Tibial artery (tissue), 4 donors: ENCODE results near the gene KRTAP5-8.
"Not testable (repeated sequence)": the region's sequence is repeated elsewhere in the genome, so short reads cannot be mapped to it uniquely, and the experiment has no call there.

ENCODE experiments used
- DNase-seq, 2 donors: peaks; one replicate each; pipeline ENCODE4 v3.0.0-alpha.2; 2019
- H3K27ac ChIP-seq, 2 donors: fragments of 200-600 bp; sonication (generic) in 1 of 2; 1 replicate in 1 of 2; 2 replicates in 1 of 2; pipeline ENCODE4 v1.5.1; 2018 to 2019; ENCODE audit warnings: mild to moderate bottlenecking in 1 of 2
- H3K27me3 ChIP-seq, 2 donors: fragments of 200-600 bp; sonication (generic) in 1 of 2; one replicate each; pipeline versions ENCODE4 v1.5.1 to v1.6.0; 2016 to 2019
- H3K36me3 ChIP-seq, 3 donors: fragments of 200-600 bp; sonication (generic) in 2 of 3; one replicate each; pipeline ENCODE4 v1.5.1; 2016 to 2019; ENCODE audit warnings: mild to moderate bottlenecking in 2 of 3
- H3K4me1 ChIP-seq, 4 donors: fragments of 200-600 bp; sonication (generic) in 2 of 4; 1 replicate in 3 of 4; 2 replicates in 1 of 4; pipeline ENCODE4 v1.5.1; 2016 to 2019
- H3K4me3 ChIP-seq, 2 donors: fragments of 200-600 bp; sonication (generic) in 1 of 2; 1 replicate in 1 of 2; 2 replicates in 1 of 2; pipeline ENCODE4 v1.5.1; 2018 to 2019; ENCODE audit warnings: mild to moderate bottlenecking in 2 of 2
- H3K9me3 ChIP-seq, 3 donors: fragments of 200-600 bp; sonication (generic) in 1 of 3; one replicate each; pipeline ENCODE4 v1.5.1; 2016 to 2019
- intact Hi-C: fragments of 100-400 bp; cut with DNase I; formaldehyde crosslinking; loops from one replicate; pipeline ENCODE4 v1.15.0; 2023; ENCODE audit warnings: low total_unique reads
- TF ChIP-seq, protein P1 (sequence below), 2 experiments: fragments of 200-600 bp in 1 of 2; fragments of 450-650 bp in 1 of 2; IDR thresholded peaks; one replicate each; pipeline ENCODE4 v1.5.1; 2017 to 2019; ENCODE audit warnings: antibody characterized with exemption in 2 of 2, mild to moderate bottlenecking in 1 of 2, moderate library complexity in 1 of 2

Gene KRTAP5-8

GRCh38 chr11:71527576-71528210 lies 10.1 kb upstream of the KRTAP5-8 start:
- intact Hi-C loops, result no loop called here
- TF ChIP-seq, protein P1, sequence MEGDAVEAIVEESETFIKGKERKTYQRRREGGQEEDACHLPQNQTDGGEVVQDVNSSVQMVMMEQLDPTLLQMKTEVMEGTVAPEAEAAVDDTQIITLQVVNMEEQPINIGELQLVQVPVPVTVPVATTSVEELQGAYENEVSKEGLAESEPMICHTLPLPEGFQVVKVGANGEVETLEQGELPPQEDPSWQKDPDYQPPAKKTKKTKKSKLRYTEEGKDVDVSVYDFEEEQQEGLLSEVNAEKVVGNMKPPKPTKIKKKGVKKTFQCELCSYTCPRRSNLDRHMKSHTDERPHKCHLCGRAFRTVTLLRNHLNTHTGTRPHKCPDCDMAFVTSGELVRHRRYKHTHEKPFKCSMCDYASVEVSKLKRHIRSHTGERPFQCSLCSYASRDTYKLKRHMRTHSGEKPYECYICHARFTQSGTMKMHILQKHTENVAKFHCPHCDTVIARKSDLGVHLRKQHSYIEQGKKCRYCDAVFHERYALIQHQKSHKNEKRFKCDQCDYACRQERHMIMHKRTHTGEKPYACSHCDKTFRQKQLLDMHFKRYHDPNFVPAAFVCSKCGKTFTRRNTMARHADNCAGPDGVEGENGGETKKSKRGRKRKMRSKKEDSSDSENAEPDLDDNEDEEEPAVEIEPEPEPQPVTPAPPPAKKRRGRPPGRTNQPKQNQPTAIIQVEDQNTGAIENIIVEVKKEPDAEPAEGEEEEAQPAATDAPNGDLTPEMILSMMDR (IDR thresholded peaks at IDR 0.05), result no peak
- H3K36me3 ChIP-seq, result no peaks in the 10 kb centered on the region
- H3K4me1 ChIP-seq, result no peaks in the 10 kb centered on the region
- peak in 1 of 2 donors; percentile 25 for DNase-seq
- peaks cover 0 to 14% (median 11%) of the 10 kb centered on the region in 3 donors for H3K9me3 ChIP-seq
- no peak overlapping the region for H3K4me3 ChIP-seq
- H3K27ac ChIP-seq, result no peak overlapping the region
- no peaks in the 10 kb centered on the region for H3K27me3 ChIP-seq

DNA sequence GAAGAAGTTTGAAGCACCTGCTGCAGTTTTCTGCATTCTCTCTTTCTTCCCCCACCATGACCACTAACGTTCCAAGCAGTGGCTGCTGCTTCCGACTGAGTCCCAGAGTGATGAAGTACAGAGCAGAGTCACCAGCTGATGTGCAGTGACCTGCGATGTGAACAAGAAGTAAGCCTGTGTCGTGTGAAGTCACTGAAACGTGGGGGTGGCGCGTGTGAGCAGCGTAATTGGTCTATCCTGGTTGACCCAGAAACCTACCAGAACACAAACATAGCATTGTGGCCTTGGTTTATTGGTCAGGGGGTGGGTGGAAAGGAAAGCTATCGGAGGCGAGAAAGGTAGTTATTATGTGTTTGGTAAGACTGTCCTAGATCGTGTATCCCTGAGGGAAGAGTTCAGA lies 7.2 kb upstream of the KRTAP5-8 start:
- Histone ChIP-seq H3K4me1 (no peaks in the 10 kb centered on the region), H3K27me3 (no peaks in the 10 kb centered on the region), H3K9me3 (peaks cover 0 to 5% (median 3%) of the 10 kb centered on the region in 3 donors), H3K27ac (no peak overlapping the region), H3K4me3 (no peak overlapping the region), H3K36me3 (no peaks in the 10 kb centered on the region)
- DNase-seq, result peak in 1 of 2 donors; percentile 27
- TF ChIP-seq, protein P1 (IDR thresholded peaks at IDR 0.05), result no peak
- intact Hi-C loops, result no loop called here

DNA sequence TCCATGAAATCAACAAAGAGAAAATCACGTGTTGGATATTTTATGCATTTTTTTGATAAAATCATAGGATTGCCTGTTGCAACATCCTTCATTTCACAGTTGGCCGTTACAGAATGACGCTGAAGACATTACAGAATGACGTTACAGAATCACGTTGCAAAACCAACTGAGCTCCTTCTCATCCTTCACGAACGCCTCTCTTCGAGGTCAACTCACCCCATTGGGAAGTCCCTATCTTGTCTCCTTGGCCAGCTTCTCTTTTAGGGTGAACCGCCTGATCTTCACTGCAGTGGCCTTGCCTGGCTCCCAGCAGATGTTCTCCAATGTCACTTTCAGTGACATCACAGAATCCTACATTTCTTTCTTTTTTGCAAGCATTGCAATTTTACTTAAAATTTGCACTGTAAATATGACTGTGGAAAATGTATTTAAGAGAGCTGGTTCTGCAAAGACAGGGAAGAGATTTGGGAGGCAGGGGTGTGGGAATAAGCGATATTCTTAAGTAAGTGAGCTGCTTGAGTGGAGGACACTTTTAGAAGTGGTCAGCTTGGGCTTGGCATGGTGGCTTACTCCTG lies 5.7 kb upstream of the KRTAP5-8 start:
- TF ChIP-seq, protein P1 (IDR thresholded peaks at IDR 0.05), result no peak

DNA sequence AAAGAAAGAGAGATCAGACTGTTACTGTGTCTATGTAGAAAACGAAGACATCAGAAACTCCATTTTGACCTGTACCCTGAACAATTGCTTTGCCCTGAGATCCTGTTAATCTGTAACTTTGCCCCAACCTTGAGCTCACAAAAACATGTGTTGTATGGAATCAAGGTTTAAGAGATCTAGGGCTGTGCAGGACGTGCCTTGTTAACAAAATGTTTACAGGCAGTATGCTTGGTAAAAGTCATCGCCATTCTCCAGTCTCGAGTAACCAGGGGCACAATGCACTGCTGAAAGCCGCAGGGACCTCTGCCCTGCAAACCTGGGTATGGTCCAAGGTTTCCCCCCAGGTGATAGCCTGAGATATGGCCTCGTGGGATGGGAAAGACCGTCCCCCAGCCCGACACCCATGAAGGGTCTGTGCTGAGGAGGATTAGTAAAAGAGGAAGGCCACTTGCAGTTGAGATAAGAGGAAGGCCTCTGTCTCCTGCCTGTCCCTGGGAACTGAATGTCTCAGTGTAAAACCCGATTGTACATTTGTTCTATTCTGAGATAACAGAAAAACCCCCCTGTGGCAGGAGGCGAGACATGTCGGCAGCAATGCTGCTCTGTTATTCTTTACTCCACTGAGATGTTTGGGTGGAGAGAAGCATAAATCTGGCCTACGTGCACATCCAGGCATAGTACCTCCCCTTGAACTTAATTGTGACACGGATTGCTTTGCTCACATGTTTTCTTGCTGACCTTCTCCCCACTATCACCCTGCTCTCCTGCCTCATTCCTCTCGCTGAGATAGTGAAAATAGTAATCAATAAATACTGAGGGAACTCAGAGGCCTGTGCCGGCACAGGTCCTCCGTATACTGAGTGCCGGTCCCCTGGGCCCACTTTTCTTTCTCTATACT lies 2.9 kb upstream of the KRTAP5-8 start:
- H3K4me3 ChIP-seq, H3K27ac ChIP-seq, H3K27me3 ChIP-seq, DNase-seq, intact Hi-C loops, H3K9me3 ChIP-seq, H3K4me1 ChIP-seq, H3K36me3 ChIP-seq: not testable (repeated sequence)

More for the DNA sequence above, 5.7 kb upstream of the KRTAP5-8 start:
- no peak overlapping the region for H3K27ac ChIP-seq
- H3K4me1 ChIP-seq, result no peaks in the 10 kb centered on the region
- no peak overlapping the region for H3K4me3 ChIP-seq
- intact Hi-C loops, result no loop called here
- H3K36me3 ChIP-seq, result no peaks in the 10 kb centered on the region
- H3K9me3 ChIP-seq, result no peaks in the 10 kb centered on the region
- DNase-seq, result peak in 1 of 2 donors; percentile 6
- no peaks in the 10 kb centered on the region for H3K27me3 ChIP-seq

- intact Hi-C loops, result no loop called here
These were observed 2.0 kb upstream of the KRTAP5-8 start for GRCh38 chr11:71535825-71536224.

More at GRCh38 chr11:71535825-71536224, 2.0 kb upstream of the KRTAP5-8 start:
- DNase-seq, result no peak
- no peak overlapping the region for H3K27ac ChIP-seq
- H3K4me3 ChIP-seq, result no peak overlapping the region
- H3K9me3 ChIP-seq, result no peaks in the 10 kb centered on the region
- TF ChIP-seq, protein P1 (IDR thresholded peaks at IDR 0.05), result no peak
- no peaks in the 10 kb centered on the region for H3K36me3 ChIP-seq
- H3K4me1 ChIP-seq, result no peaks in the 10 kb centered on the region
- no peaks in the 10 kb centered on the region for H3K27me3 ChIP-seq
